ENCODE results near the gene RAB7A. TPM values are rescaled to one million over a fixed set of nuclear protein-coding genes. Genes with fewer than 3 reads are reported as not detected.

RAB7A gene
- total and polyA plus RNA-seq, 2 of the 4 experiments (the other 2 are of a cell fraction): 57.0 to 240 TPM

GRCh38 chr3:128701342-128702212, 24.4 kb upstream of the RAB7A start:
- no peak overlapping the region for H2BK5ac ChIP-seq (ENCODE audit: low read depth, low read length, poor library complexity, severe bottlenecking)
- H3K4me2 ChIP-seq (ENCODE audit: low read depth, low read length): peak overlapping the region; percentile 72
- H3K9me3 ChIP-seq (ENCODE audit: control insufficient read depth, insufficient read depth, low read length): no peaks in the 10 kb centered on the region
- H2AK9ac ChIP-seq (replicated peaks; ENCODE audit: low read depth, low read length, poor library complexity): no peak overlapping the region
- H3K9me1 ChIP-seq (ENCODE audit: insufficient read depth, low read length): no peaks in the 10 kb centered on the region
- BruUV-seq (replicated peaks): no TSS peak
- no peaks in the 10 kb centered on the region for H3K36me3 ChIP-seq (ENCODE audit: control insufficient read depth, insufficient read depth, low read length)
- dilution Hi-C loops (cut with HindIII; ENCODE audit: low sequenced_read_pairs, unreplicated experiment): no loop called here
- H3K27me3 ChIP-seq (ENCODE audit: control insufficient read depth, insufficient read depth, low read length): no peaks in the 10 kb centered on the region
- no peak overlapping the region for H2BK15ac ChIP-seq (ENCODE audit: low read depth, low read length)
- H3K23ac ChIP-seq (ENCODE audit: low read depth, low read length): no peak overlapping the region
- no peak overlapping the region for H2AK5ac ChIP-seq (ENCODE audit: low read depth, low read length)
- DNase-seq: peak; percentile 44
- in situ Hi-C loops (cut with MboI; ENCODE audit: low sequenced_read_pairs): no loop called here
- H4K8ac ChIP-seq (ENCODE audit: low read depth in 2 of 2, low read length in 2 of 2): no peak overlapping the region; a peak in 1 of 4 replicates
- ChIA-PET POLR2A (ENCODE audit: unreplicated experiment) (no interaction called here), CTCF (no interaction called here)
- no peak overlapping the region for H4K5ac ChIP-seq (ENCODE audit: low read depth, low read length)
- peak overlapping the region; percentile 80 for H2AFZ ChIP-seq (replicated peaks; ENCODE audit: low read length, poor library complexity)
- WGBS, 2 experiments (ENCODE audit: extremely low coverage in 2 of 2, insufficient read length in 1 of 2): 70% methylated on average over 2 of the region's 11 CpGs; no CpG with 5 or more reads in 1 of the 2 experiments
- H2BK120ac ChIP-seq (ENCODE audit: low read depth, low read length): no peak overlapping the region
- H3K27ac ChIP-seq (ENCODE audit: insufficient read depth, low read length): no peak overlapping the region
- H3K56ac ChIP-seq (ENCODE audit: extremely low read depth, insufficient read depth, low read length): no peak overlapping the region
- intact Hi-C loops (cut with micrococcal nuclease): no loop called here
- no peaks in the 10 kb centered on the region for H4K20me1 ChIP-seq (ENCODE audit: insufficient read depth, low read length)
- peak; percentile 63 for ATAC-seq (ENCODE audit: low read depth)
- no peak overlapping the region for H3K9ac ChIP-seq (ENCODE audit: low read depth, low read length)
- no peak overlapping the region for H2BK20ac ChIP-seq (ENCODE audit: low read depth, low read length)
- TF ChIP-seq RCOR1 (IDR thresholded peaks at IDR 0.05; ENCODE audit: insufficient replicate concordance, low read length): no peak
- no peak for TF ChIP-seq NFE2L2 (IDR thresholded peaks at IDR 0.05; ENCODE audit: low read depth, low read length)
- no peak for TF ChIP-seq SMC3 (IDR thresholded peaks at IDR 0.05; ENCODE audit: low read depth, low read length)
- TF ChIP-seq ELK1 (IDR thresholded peaks at IDR 0.05; ENCODE audit: borderline replicate concordance, low read depth, low read length): no peak
- TF ChIP-seq, protein P1, sequence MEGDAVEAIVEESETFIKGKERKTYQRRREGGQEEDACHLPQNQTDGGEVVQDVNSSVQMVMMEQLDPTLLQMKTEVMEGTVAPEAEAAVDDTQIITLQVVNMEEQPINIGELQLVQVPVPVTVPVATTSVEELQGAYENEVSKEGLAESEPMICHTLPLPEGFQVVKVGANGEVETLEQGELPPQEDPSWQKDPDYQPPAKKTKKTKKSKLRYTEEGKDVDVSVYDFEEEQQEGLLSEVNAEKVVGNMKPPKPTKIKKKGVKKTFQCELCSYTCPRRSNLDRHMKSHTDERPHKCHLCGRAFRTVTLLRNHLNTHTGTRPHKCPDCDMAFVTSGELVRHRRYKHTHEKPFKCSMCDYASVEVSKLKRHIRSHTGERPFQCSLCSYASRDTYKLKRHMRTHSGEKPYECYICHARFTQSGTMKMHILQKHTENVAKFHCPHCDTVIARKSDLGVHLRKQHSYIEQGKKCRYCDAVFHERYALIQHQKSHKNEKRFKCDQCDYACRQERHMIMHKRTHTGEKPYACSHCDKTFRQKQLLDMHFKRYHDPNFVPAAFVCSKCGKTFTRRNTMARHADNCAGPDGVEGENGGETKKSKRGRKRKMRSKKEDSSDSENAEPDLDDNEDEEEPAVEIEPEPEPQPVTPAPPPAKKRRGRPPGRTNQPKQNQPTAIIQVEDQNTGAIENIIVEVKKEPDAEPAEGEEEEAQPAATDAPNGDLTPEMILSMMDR (conservative IDR thresholded peaks at IDR 0.05; ENCODE audit: low read depth, low read length): no peak
- TF ChIP-seq CHD1 (IDR thresholded peaks at IDR 0.05; ENCODE audit: low read depth, low read length): no peak
- no peak for TF ChIP-seq POLR2A (IDR thresholded peaks at IDR 0.05; ENCODE audit: low read depth, low read length)
- no peak for TF ChIP-seq RAD21 (IDR thresholded peaks at IDR 0.05; ENCODE audit: low read length)
- no peak for TF ChIP-seq MAZ (IDR thresholded peaks at IDR 0.05; ENCODE audit: borderline replicate concordance, low read depth, low read length)
- no peak for TF ChIP-seq RFX5 (IDR thresholded peaks at IDR 0.05; ENCODE audit: low read depth, low read length)
- TF ChIP-seq CEBPB (IDR thresholded peaks at IDR 0.05; ENCODE audit: low read depth, low read length): no peak
- no peak for TF ChIP-seq MAFK (IDR thresholded peaks at IDR 0.05; ENCODE audit: low read depth, low read length)
- no peak for TF ChIP-seq MXI1 (IDR thresholded peaks at IDR 0.05; ENCODE audit: borderline replicate concordance, low read depth, low read length)
- TF ChIP-seq FOS (IDR thresholded peaks at IDR 0.05; ENCODE audit: low read depth, low read length): no peak
- TF ChIP-seq USF2 (IDR thresholded peaks at IDR 0.05; ENCODE audit: low read depth, low read length): no peak
- H3K14ac ChIP-seq (replicated peaks; ENCODE audit: low read depth, low read length): 0 out of 2 replicates have a peak overlapping the region, but pooled peaks have one; percentile 17
- peaks cover 10% of the 10 kb centered on the region for H3K4me1 ChIP-seq (ENCODE audit: control insufficient read depth, insufficient read depth, low read length)
- H4K91ac ChIP-seq (ENCODE audit: insufficient read depth, low read depth, low read length): no peak overlapping the region
- H3K79me1 ChIP-seq (ENCODE audit: low read depth in 1 of 2, low read length in 2 of 2): no peaks in the 10 kb centered on the region
- H3K4ac ChIP-seq (ENCODE audit: low read depth, low read length): no peak overlapping the region
- H3K18ac ChIP-seq (ENCODE audit: low read depth, low read length): no peak overlapping the region
- no peak overlapping the region for H3K4me3 ChIP-seq (ENCODE audit: insufficient read depth, low read depth, low read length)
